ENCODE measurements around the gene BEND7.
"Not testable (repeated sequence)": the region's sequence is repeated elsewhere in the genome, so short reads cannot be mapped to it uniquely, and the experiment has no call there.

The BEND7 gene

GRCh38 chr10:13420532-13421307 lies 108.1 kb downstream of the BEND7 start:
- H3K4me3 ChIP-seq (ENCODE audit: extremely low read depth, insufficient read depth, low read length, poor library complexity, severe bottlenecking), result no peak overlapping the region
- H3K36me3 ChIP-seq (ENCODE audit: control insufficient read depth, insufficient read depth, low read length), result no peaks in the 10 kb centered on the region
- H3K4me1 ChIP-seq (ENCODE audit: control insufficient read depth, insufficient read depth, low read length, poor library complexity, severe bottlenecking), result no peaks in the 10 kb centered on the region
- no peaks in the 10 kb centered on the region for H3K9me3 ChIP-seq (ENCODE audit: control insufficient read depth, low read length)
- no peak overlapping the region for H3K27ac ChIP-seq (ENCODE audit: low read depth, low read length, severe bottlenecking)
- WGBS, 2 experiments (ENCODE audit: insufficient coverage in 2 of 2), result 88 to 97% methylated on average over 11 of the region's 13 CpGs

GRCh38 chr10:13417459-13418126 lies 111.2 kb downstream of the BEND7 start:
- no peak overlapping the region for H3K27ac ChIP-seq (ENCODE audit: low read depth, low read length, severe bottlenecking)
- H3K4me1 ChIP-seq (ENCODE audit: control insufficient read depth, insufficient read depth, low read length, poor library complexity, severe bottlenecking), result no peaks in the 10 kb centered on the region
- no peak overlapping the region for H3K4me3 ChIP-seq (ENCODE audit: extremely low read depth, insufficient read depth, low read length, poor library complexity, severe bottlenecking)
- peaks cover 3% of the 10 kb centered on the region for H3K9me3 ChIP-seq (ENCODE audit: control insufficient read depth, low read length)
- H3K36me3 ChIP-seq (ENCODE audit: control insufficient read depth, insufficient read depth, low read length), result no peaks in the 10 kb centered on the region
- 87 to 88% methylated on average over 7 of the region's 9 CpGs for WGBS, 2 experiments (ENCODE audit: insufficient coverage in 2 of 2)

GRCh38 chr10:13416760-13417159 lies 112.1 kb downstream of the BEND7 start:
- Histone ChIP-seq H3K27ac (ENCODE audit: low read depth, low read length, severe bottlenecking) (no peak overlapping the region), H3K9me3 (ENCODE audit: control insufficient read depth, low read length) (peaks cover 3% of the 10 kb centered on the region), H3K4me3 (ENCODE audit: extremely low read depth, insufficient read depth, low read length, poor library complexity, severe bottlenecking) (no peak overlapping the region), H3K36me3 (ENCODE audit: control insufficient read depth, insufficient read depth, low read length) (no peaks in the 10 kb centered on the region), H3K4me1 (ENCODE audit: control insufficient read depth, insufficient read depth, low read length, poor library complexity, severe bottlenecking) (no peaks in the 10 kb centered on the region)
- WGBS, 2 experiments (ENCODE audit: insufficient coverage in 2 of 2), result 73 to 100% methylated on average over 1 of the region's 2 CpGs

GRCh38 chr10:13414855-13415254 lies 114.0 kb downstream of the BEND7 start:
- Histone ChIP-seq H3K4me1 (ENCODE audit: control insufficient read depth, insufficient read depth, low read length, poor library complexity, severe bottlenecking) (no peaks in the 10 kb centered on the region), H3K27ac (ENCODE audit: low read depth, low read length, severe bottlenecking) (no peak overlapping the region)

GRCh38 chr10:13414137-13414536 lies 114.7 kb downstream of the BEND7 start:
- Histone ChIP-seq H3K27ac (ENCODE audit: low read depth, low read length, severe bottlenecking) (no peak overlapping the region), H3K36me3 (ENCODE audit: control insufficient read depth, insufficient read depth, low read length) (no peaks in the 10 kb centered on the region), H3K9me3 (ENCODE audit: control insufficient read depth, low read length) (peaks cover 3% of the 10 kb centered on the region), H3K4me3 (ENCODE audit: extremely low read depth, insufficient read depth, low read length, poor library complexity, severe bottlenecking) (no peak overlapping the region), H3K4me1 (ENCODE audit: control insufficient read depth, insufficient read depth, low read length, poor library complexity, severe bottlenecking) (no peaks in the 10 kb centered on the region)
- WGBS, 2 experiments (ENCODE audit: insufficient coverage in 2 of 2), result 75 to 80% methylated on average over 1 of the region's 1 CpG

More at GRCh38 chr10:13414855-13415254, 114.0 kb downstream of the BEND7 start:
- Histone ChIP-seq H3K4me3 (ENCODE audit: extremely low read depth, insufficient read depth, low read length, poor library complexity, severe bottlenecking) (no peak overlapping the region), H3K36me3 (ENCODE audit: control insufficient read depth, insufficient read depth, low read length) (no peaks in the 10 kb centered on the region), H3K9me3 (ENCODE audit: control insufficient read depth, low read length) (peaks cover 3% of the 10 kb centered on the region)
- WGBS, 2 experiments (ENCODE audit: insufficient coverage in 2 of 2), result 61 to 78% methylated on average over 2 of the region's 2 CpGs

- 94 to 100% methylated on average over 1 of the region's 3 CpGs for WGBS, 2 experiments (ENCODE audit: insufficient coverage in 2 of 2)
- no peaks in the 10 kb centered on the region for H3K36me3 ChIP-seq (ENCODE audit: control insufficient read depth, insufficient read depth, low read length)
- H3K9me3 ChIP-seq (ENCODE audit: control insufficient read depth, low read length), result peaks cover 3% of the 10 kb centered on the region
- no peak overlapping the region for H3K27ac ChIP-seq (ENCODE audit: low read depth, low read length, severe bottlenecking)
- H3K4me1 ChIP-seq (ENCODE audit: control insufficient read depth, insufficient read depth, low read length, poor library complexity, severe bottlenecking), result no peaks in the 10 kb centered on the region
- no peak overlapping the region for H3K4me3 ChIP-seq (ENCODE audit: extremely low read depth, insufficient read depth, low read length, poor library complexity, severe bottlenecking)
These were observed 115.9 kb downstream of the BEND7 start for GRCh38 chr10:13412894-13413293.

GRCh38 chr10:13404791-13405190 lies 124.0 kb downstream of the BEND7 start:
- WGBS, 2 experiments (ENCODE audit: insufficient coverage in 2 of 2), result 75 to 95% methylated on average over 3 to 4 of the region's 5 CpGs
- no peaks in the 10 kb centered on the region for H3K36me3 ChIP-seq (ENCODE audit: control insufficient read depth, insufficient read depth, low read length)
- H3K4me3 ChIP-seq (ENCODE audit: extremely low read depth, insufficient read depth, low read length, poor library complexity, severe bottlenecking), result no peak overlapping the region
- H3K27ac ChIP-seq (ENCODE audit: low read depth, low read length, severe bottlenecking), result no peak overlapping the region
- H3K9me3 ChIP-seq (ENCODE audit: control insufficient read depth, low read length), result peaks cover 4% of the 10 kb centered on the region
- H3K4me1 ChIP-seq (ENCODE audit: control insufficient read depth, insufficient read depth, low read length, poor library complexity, severe bottlenecking), result no peaks in the 10 kb centered on the region

GRCh38 chr10:13404305-13404759 lies 124.5 kb downstream of the BEND7 start:
- Histone ChIP-seq H3K4me1 (ENCODE audit: control insufficient read depth, insufficient read depth, low read length, poor library complexity, severe bottlenecking) (no peaks in the 10 kb centered on the region), H3K4me3 (ENCODE audit: extremely low read depth, insufficient read depth, low read length, poor library complexity, severe bottlenecking) (no peak overlapping the region), H3K9me3 (ENCODE audit: control insufficient read depth, low read length) (peaks cover 5% of the 10 kb centered on the region), H3K27ac (ENCODE audit: low read depth, low read length, severe bottlenecking) (no peak overlapping the region), H3K36me3 (ENCODE audit: control insufficient read depth, insufficient read depth, low read length) (no peaks in the 10 kb centered on the region)
- WGBS, 2 experiments (ENCODE audit: insufficient coverage in 2 of 2), result 92 to 100% methylated on average over 2 to 3 of the region's 3 CpGs

- H3K4me1 ChIP-seq (ENCODE audit: control insufficient read depth, insufficient read depth, low read length, poor library complexity, severe bottlenecking); H3K36me3 ChIP-seq (ENCODE audit: control insufficient read depth, insufficient read depth, low read length); H3K9me3 ChIP-seq (ENCODE audit: control insufficient read depth, low read length); H3K27ac ChIP-seq (ENCODE audit: low read depth, low read length, severe bottlenecking); H3K4me3 ChIP-seq (ENCODE audit: extremely low read depth, insufficient read depth, low read length, poor library complexity, severe bottlenecking): not testable (repeated sequence)
- WGBS, 2 experiments (ENCODE audit: insufficient coverage in 2 of 2), result 88 to 94% methylated on average over 6 to 7 of the region's 7 CpGs
These were observed 125.4 kb downstream of the BEND7 start for GRCh38 chr10:13403426-13403825.

GRCh38 chr10:13402021-13402420 lies 126.8 kb downstream of the BEND7 start:
- Histone ChIP-seq H3K36me3 (ENCODE audit: control insufficient read depth, insufficient read depth, low read length) (no peaks in the 10 kb centered on the region), H3K4me3 (ENCODE audit: extremely low read depth, insufficient read depth, low read length, poor library complexity, severe bottlenecking) (no peak overlapping the region), H3K27ac (ENCODE audit: low read depth, low read length, severe bottlenecking) (no peak overlapping the region), H3K9me3 (ENCODE audit: control insufficient read depth, low read length) (peaks cover 5% of the 10 kb centered on the region), H3K4me1 (ENCODE audit: control insufficient read depth, insufficient read depth, low read length, poor library complexity, severe bottlenecking) (no peaks in the 10 kb centered on the region)
- WGBS, 2 experiments (ENCODE audit: insufficient coverage in 2 of 2), result 93 to 95% methylated on average over 5 of the region's 8 CpGs

- no peaks in the 10 kb centered on the region for H3K4me1 ChIP-seq (ENCODE audit: control insufficient read depth, insufficient read depth, low read length, poor library complexity, severe bottlenecking)
- no peaks in the 10 kb centered on the region for H3K36me3 ChIP-seq (ENCODE audit: control insufficient read depth, insufficient read depth, low read length)
- H3K27ac ChIP-seq (ENCODE audit: low read depth, low read length, severe bottlenecking), result no peak overlapping the region
- H3K9me3 ChIP-seq (ENCODE audit: control insufficient read depth, low read length), result peaks cover 5% of the 10 kb centered on the region
- H3K4me3 ChIP-seq (ENCODE audit: extremely low read depth, insufficient read depth, low read length, poor library complexity, severe bottlenecking), result no peak overlapping the region
- WGBS, 2 experiments (ENCODE audit: insufficient coverage in 2 of 2), result 85 to 95% methylated on average over 3 of the region's 3 CpGs
These were observed 127.7 kb downstream of the BEND7 start for GRCh38 chr10:13401142-13401541.

Data from mesodermal cell (in vitro differentiated cells).